K562 (cell line): Measurements from ENCODE around the gene CEP162. TPM values are rescaled to one million over a fixed set of nuclear protein-coding genes. Genes with fewer than 3 reads are reported as not detected.

ENCODE experiments used
- ARID2 ChIP-seq: fragments of 450-650 bp; IDR thresholded peaks from 2 replicates; pipeline ENCODE4 v1.6.1; 2017; ENCODE audit warnings: antibody characterized with exemption, mild to moderate bottlenecking
- ATF6 ChIP-seq: sonication (generic); formaldehyde crosslinking; IDR thresholded peaks from 2 replicates; pipeline ENCODE4 v1.4.0; 2020; ENCODE audit warnings: mild to moderate bottlenecking, missing genetic modification reagents
- BRF1 ChIP-seq: IDR thresholded peaks from 3 replicates; pipeline ENCODE4 v1.6.1; 2011; ENCODE audit warnings: borderline replicate concordance, mild to moderate bottlenecking; ENCODE audit not compliant: insufficient read length; ENCODE audit errors: extremely low read depth
- DDX20 ChIP-seq: fragments of 450-650 bp; IDR thresholded peaks from 2 replicates; pipeline ENCODE4 v1.6.1; 2016; ENCODE audit warnings: missing genetic modification characterization, low read depth, mild to moderate bottlenecking, missing compliant biosample characterization, moderate library complexity
- E2F5 ChIP-seq: sonication (generic); formaldehyde crosslinking; IDR thresholded peaks from 2 replicates; pipeline ENCODE4 v1.8.0; 2022; ENCODE audit warnings: mild to moderate bottlenecking, missing genetic modification reagents
- FOSL1 ChIP-seq: fragments of 200-800 bp; sonication (Bioruptor generic); conservative IDR thresholded peaks from 2 replicates; pipeline ENCODE4 v1.6.1; 2016; ENCODE audit warnings: missing genetic modification characterization, missing compliant biosample characterization
- FOXA1 ChIP-seq: fragments of 450-650 bp; IDR thresholded peaks from 2 replicates; pipeline ENCODE4 v1.6.1; 2016; ENCODE audit warnings: mild to moderate bottlenecking, borderline replicate concordance
- FOXP1 ChIP-seq: sonication (generic); formaldehyde crosslinking; IDR thresholded peaks from 2 replicates; pipeline ENCODE4 v1.8.0; 2022; ENCODE audit warnings: mild to moderate bottlenecking, missing genetic modification reagents
- HDAC8 ChIP-seq: fragments of 450-650 bp; IDR thresholded peaks from 2 replicates; pipeline ENCODE4 v1.6.1; 2016; ENCODE audit warnings: mild to moderate bottlenecking, missing genetic modification characterization, moderate library complexity, missing compliant biosample characterization
- HIVEP1 ChIP-seq: fragments of 250-450 bp; sonication (Bioruptor Pico); IDR thresholded peaks from 2 replicates; pipeline ENCODE4 v1.4.0; 2020; ENCODE audit warnings: mild to moderate bottlenecking
- ILF3 ChIP-seq: fragments of 450-650 bp; IDR thresholded peaks from 2 replicates; pipeline ENCODE4 v1.6.1; 2018; ENCODE audit warnings: antibody characterized with exemption, mild to moderate bottlenecking, moderate library complexity, borderline replicate concordance
- JUND ChIP-seq, 2 experiments: IDR thresholded peaks; 2 replicates in 1 of 2; 3 replicates in 1 of 2; pipeline ENCODE4 v1.6.1; 2011; ENCODE audit warnings: borderline replicate concordance in 2 of 2, low read depth in 2 of 2, low read length in 2 of 2, improper control_type of control experiment in 1 of 2, missing biosample characterization in 1 of 2, missing genetic modification characterization in 1 of 2, missing genetic modification reagents in 1 of 2
- LARP7 ChIP-seq: fragments of 450-650 bp; IDR thresholded peaks from 2 replicates; pipeline ENCODE4 v1.6.1; 2016
- NCOR1 ChIP-seq: fragments of 450-650 bp; IDR thresholded peaks from 2 replicates; pipeline ENCODE4 v1.6.1; 2016; ENCODE audit warnings: mild to moderate bottlenecking, moderate library complexity
- NONO ChIP-seq, 2 experiments: fragments of 200-400 bp in 1 of 2; fragments of 450-650 bp in 1 of 2; formaldehyde crosslinking in 1 of 2; IDR thresholded peaks; 2 replicates each; pipeline ENCODE4 v1.6.1; 2017; ENCODE audit warnings: low read depth in 2 of 2, mild to moderate bottlenecking in 2 of 2, moderate library complexity in 2 of 2, low read length in 1 of 2
- RBM17 ChIP-seq: fragments of 200-400 bp; formaldehyde crosslinking; IDR thresholded peaks from 2 replicates; pipeline ENCODE4 v1.6.1; 2017; ENCODE audit warnings: low read depth, mild to moderate bottlenecking, low read length, borderline replicate concordance
- RBM22 ChIP-seq: fragments of 200-400 bp; formaldehyde crosslinking; IDR thresholded peaks from 2 replicates; pipeline ENCODE4 v1.6.1; 2018; ENCODE audit warnings: low read length, low read depth; ENCODE audit not compliant: poor library complexity, severe bottlenecking
- RFX5 ChIP-seq: IDR thresholded peaks from 2 replicates; pipeline ENCODE4 v1.6.1; 2011; ENCODE audit warnings: low read depth, mild to moderate bottlenecking, improper control_type of control experiment, low read length
- TAF15 ChIP-seq: fragments of 200-400 bp; formaldehyde crosslinking; IDR thresholded peaks from 2 replicates; pipeline ENCODE4 v1.6.1; 2017; ENCODE audit warnings: mild to moderate bottlenecking, low read depth, low read length, moderate library complexity
- ZFP1 ChIP-seq: fragments of 450-650 bp; formaldehyde crosslinking; IDR thresholded peaks from 2 replicates; pipeline ENCODE4 v1.4.0; 2020; ENCODE audit warnings: mild to moderate bottlenecking, mixed read lengths
- ZNF121 ChIP-seq: sonication (generic); formaldehyde crosslinking; conservative IDR thresholded peaks from 2 replicates; pipeline ENCODE4 v1.8.0; 2022; ENCODE audit warnings: missing genetic modification reagents
- ZNF133 ChIP-seq: fragments of 250-450 bp; sonication (Bioruptor Pico); IDR thresholded peaks from 2 replicates; pipeline ENCODE4 v1.4.0; 2020; ENCODE audit warnings: mild to moderate bottlenecking
- ZNF3 ChIP-seq: fragments of 250-450 bp; sonication (Bioruptor Pico); IDR thresholded peaks from 2 replicates; pipeline ENCODE4 v1.5.0; 2021; ENCODE audit warnings: mild to moderate bottlenecking, moderate library complexity
- ZNF79 ChIP-seq: fragments of 250-450 bp; sonication (Bioruptor Pico); IDR thresholded peaks from 2 replicates; pipeline ENCODE4 v1.4.0; 2020; ENCODE audit warnings: low read depth, mild to moderate bottlenecking, moderate library complexity
- polyA plus RNA-seq, 8 experiments: library from polyadenylated mRNA; depleted of rRNA in 4 of 8; stranded (reverse) in 5 of 8; unstranded in 3 of 8; fragments of >200 nt; fragmentation: Nextera tagmentation in 2 of 8; fragmentation: Illumina TruSeq in 1 of 8; extraction: Ambion mirVana in 2 of 8; extraction: Trizol in 1 of 8; gene quantifications; 2 replicates each; pipeline versions ENCODE4 v1.2.1 to v1.2.3, GENCODE V29; 2011 to 2014; ENCODE audit warnings: inconsistent platforms in 1 of 8, missing spikeins in 1 of 8
- total RNA-seq, 7 experiments: library from RNA; depleted of rRNA in 6 of 7; stranded (reverse); fragments of >200 nt in 6 of 7; fragmentation: Illumina TruSeq in 2 of 7; extraction: Trizol in 2 of 7; gene quantifications; 2 replicates each; pipeline versions ENCODE4 v1.2.1 to v1.2.3, GENCODE V29; 2011 to 2021; ENCODE audit warnings: low replicate concordance in 1 of 7
- TF ChIP-seq, protein P1 (sequence below): IDR thresholded peaks from 2 replicates; pipeline ENCODE4 v1.6.1; 2011; ENCODE audit not compliant: insufficient read length; ENCODE audit errors: extremely low read depth
- TF ChIP-seq, protein P2 (sequence below): fragments of 450-650 bp; IDR thresholded peaks from 2 replicates; pipeline ENCODE4 v1.6.1; 2018; ENCODE audit warnings: mild to moderate bottlenecking, low read depth; ENCODE audit not compliant: partially characterized antibody

CEP162 gene
- total and polyA plus RNA-seq, 9 of the 15 experiments (the other 6 are each of a cell fraction or from before 2014, with no cell fraction given) = 3.9 to 8.6 (median 6.7) TPM

DNA sequence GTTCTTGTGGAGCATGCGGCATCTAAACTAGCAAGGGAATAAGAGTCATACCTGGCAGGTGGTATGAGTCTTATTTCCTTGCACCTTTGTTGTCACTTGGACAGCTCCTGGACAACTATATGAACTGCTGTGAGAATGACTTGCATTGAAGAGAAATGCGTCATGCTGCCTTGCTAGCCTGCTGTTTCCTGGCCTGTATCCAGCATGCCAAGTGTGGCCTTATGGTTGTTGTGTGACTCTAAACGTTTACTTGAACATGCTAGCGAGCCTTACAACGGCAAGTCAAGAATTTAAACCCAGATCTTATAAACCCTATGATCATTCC is 90.4 kb downstream of the CEP162 start (continued):
- no peak for TF ChIP-seq ZNF3
- TF ChIP-seq DDX20 (tag) = no peak
- no peak for TF ChIP-seq NCOR1
- TF ChIP-seq ZFP1 = no peak
- TF ChIP-seq, protein P1, sequence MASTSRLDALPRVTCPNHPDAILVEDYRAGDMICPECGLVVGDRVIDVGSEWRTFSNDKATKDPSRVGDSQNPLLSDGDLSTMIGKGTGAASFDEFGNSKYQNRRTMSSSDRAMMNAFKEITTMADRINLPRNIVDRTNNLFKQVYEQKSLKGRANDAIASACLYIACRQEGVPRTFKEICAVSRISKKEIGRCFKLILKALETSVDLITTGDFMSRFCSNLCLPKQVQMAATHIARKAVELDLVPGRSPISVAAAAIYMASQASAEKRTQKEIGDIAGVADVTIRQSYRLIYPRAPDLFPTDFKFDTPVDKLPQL = no peak
- no peak for TF ChIP-seq ZNF79 (CRISPR knock-in tag)
- TF ChIP-seq LARP7 = no peak
- TF ChIP-seq JUND (IDR thresholded peaks at IDR 0.05; ENCODE audit: borderline replicate concordance, low read depth, low read length) = peak; percentile 65; the same call in 1 of the 2 replicates
- peak; percentile 83; the same call in 2 of the 3 replicates for TF ChIP-seq JUND (tag; IDR thresholded peaks at IDR 0.05; ENCODE audit: borderline replicate concordance, low read depth, low read length)
- TF ChIP-seq HDAC8 (tag) = no peak
- no peak for TF ChIP-seq ARID2
- TF ChIP-seq, protein P2, sequence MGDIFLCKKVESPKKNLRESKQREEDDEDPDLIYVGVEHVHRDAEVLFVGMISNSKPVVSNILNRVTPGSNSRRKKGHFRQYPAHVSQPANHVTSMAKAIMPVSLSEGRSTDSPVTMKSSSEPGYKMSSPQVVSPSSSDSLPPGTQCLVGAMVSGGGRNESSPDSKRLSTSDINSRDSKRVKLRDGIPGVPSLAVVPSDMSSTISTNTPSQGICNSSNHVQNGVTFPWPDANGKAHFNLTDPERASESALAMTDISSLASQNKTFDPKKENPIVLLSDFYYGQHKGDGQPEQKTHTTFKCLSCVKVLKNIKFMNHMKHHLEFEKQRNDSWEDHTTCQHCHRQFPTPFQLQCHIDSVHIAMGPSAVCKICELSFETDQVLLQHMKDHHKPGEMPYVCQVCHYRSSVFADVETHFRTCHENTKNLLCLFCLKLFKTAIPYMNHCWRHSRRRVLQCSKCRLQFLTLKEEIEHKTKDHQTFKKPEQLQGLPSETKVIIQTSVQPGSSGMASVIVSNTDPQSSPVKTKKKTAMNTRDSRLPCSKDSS = no peak
- no peak for TF ChIP-seq RBM22
- TF ChIP-seq NONO (IDR thresholded peaks at IDR 0.05; ENCODE audit: low read depth in 2 of 2, low read length in 1 of 2) = no peak
- TF ChIP-seq ZNF133 (CRISPR knock-in tag) = no peak
- no peak for TF ChIP-seq RFX5
- no peak for TF ChIP-seq ILF3
- no peak for TF ChIP-seq ZNF121 (CRISPR knock-in tag)
- TF ChIP-seq BRF1 = no peak
- TF ChIP-seq FOSL1 (tag) = peak; percentile 69
- no peak for TF ChIP-seq E2F5
- no peak for TF ChIP-seq HIVEP1
- TF ChIP-seq FOXA1 = no peak
- TF ChIP-seq ATF6 (CRISPR knock-in tag) = no peak
- TF ChIP-seq RBM17 = no peak
- no peak for TF ChIP-seq TAF15
- TF ChIP-seq FOXP1 = no peak
